HG03175 (cell line): ENCODE results near the gene SLC12A3.
"Not testable (repeated sequence)": the region's sequence is repeated elsewhere in the genome, so short reads cannot be mapped to it uniquely, and the experiment has no call there.

Experiments
- ATAC-seq: cut with Tn5 transposase; IDR thresholded peaks from one replicate; pipeline ENCODE4 v1.9.1; 2021; ENCODE audit warnings: mild to moderate bottlenecking, moderate library complexity; ENCODE audit not compliant: unreplicated experiment

SLC12A3 gene

DNA sequence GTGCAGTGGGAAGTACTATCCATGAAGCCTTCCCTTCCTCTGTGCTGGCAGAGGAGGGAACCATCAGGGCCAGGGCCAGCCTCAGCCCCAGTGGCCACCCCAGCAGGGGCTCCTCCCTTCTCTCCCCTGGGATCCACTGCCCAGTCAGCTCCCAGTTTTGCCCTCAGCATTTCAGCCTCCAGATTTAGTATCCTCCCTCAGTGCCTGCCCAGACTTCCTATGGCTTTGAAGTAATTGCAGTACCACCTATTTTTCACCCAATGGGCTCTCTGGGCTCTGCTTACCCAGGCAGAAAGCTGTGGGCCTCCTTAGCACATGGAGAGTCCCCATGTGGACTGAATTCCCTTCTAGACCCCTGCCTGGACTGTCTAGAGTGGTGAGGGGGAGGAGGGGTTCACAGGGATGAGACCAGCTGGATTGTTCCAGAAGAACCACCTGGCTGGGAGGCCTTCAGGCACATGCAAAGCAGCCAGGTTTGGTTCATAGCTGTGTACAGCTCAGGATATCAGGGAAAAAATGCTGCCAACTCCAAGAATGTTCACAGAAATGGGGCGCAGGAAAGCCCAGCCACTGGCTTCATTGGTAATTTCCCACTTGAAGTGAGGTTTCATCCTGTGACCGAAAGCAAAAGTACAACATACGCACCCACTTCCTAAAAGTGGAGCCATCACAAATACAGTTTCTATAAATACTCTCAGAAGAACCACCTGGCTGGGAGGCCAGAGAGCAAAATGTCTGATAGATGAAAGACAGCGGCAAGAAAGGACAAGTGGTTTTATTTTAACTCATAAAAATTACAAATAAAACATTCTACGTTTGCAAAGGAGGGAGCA lies 51.8 kb downstream of the SLC12A3 start:
- peak; percentile 79 for ATAC-seq

DNA sequence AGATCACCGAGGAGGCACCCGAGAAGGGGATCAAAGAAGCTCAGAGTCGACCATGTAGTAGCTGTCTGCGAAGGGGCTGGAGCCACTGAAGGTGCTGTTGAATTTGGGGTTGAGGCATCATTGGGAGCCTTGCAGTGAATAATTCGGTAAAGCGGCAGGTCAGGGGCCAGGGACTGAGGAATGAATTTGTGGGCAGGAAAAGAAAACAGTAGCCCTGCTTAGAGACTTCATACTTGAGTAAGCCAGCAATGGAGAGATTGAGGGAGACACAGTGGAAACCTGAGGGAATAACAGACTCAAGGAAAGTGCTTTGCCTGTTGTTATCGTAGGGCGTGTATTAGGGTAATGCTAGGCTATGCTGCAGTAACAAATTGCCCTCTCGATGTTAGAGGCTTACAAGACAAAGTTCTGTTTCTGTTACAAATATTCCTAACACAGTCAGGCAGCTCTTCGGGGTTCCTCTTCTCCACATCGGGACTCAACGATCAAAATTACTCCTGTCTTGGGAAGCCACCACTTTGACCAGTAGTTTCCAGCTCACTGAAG lies 53.5 kb downstream of the SLC12A3 start:
- no peak for ATAC-seq

DNA sequence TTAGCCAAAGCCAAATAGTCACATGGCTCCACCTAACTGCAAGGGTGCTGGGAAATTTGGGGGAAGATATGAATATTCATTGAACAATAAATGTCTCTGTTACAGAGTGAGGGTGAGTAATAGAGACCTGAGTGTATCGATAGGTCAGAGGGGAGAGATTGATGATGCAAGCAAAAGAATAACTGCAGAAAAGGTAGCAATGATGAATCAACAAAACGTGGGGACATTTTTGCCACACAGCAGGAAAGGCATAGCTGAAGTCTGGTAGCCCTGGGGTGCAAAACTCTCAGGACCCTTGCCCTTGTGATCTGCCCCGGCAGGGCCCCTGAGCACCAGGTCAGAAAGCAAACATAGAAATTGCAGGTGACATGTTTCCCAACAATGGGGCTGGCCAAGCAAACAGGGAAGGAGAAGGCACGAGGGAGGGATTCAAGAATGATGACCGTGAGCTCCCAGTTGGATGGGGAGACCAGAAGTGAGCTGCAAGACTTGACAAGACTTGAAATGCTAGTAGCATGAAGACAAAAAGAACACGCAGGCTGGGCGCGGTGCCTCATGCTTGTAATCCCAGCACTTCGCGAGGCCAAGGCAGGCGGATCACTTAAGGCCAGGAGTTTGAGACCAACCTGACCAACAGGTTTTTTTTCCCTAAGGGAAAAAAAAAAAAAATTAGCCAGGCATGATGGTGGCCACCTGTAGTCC lies 54.2 kb downstream of the SLC12A3 start:
- no peak for ATAC-seq

DNA sequence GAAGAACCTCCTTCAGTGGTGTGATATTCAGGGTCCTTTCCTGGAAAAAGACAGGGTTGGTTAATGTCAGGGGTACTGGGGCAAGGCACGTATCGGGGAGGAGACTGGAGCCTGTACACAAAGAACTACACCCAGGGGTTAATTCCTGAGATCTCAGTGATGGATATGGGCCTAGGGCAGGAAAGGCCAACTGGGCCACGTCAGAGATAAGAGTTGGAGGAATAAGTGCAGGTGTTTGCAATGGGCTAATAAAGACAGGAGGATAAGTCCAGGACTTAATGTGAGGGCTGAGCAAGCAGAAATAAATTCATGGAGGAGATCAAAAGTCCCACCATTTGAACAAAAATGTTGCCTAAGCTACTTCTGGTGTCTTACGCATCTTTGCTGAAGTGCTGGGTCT lies 56.6 kb downstream of the SLC12A3 start:
- no peak for ATAC-seq

DNA sequence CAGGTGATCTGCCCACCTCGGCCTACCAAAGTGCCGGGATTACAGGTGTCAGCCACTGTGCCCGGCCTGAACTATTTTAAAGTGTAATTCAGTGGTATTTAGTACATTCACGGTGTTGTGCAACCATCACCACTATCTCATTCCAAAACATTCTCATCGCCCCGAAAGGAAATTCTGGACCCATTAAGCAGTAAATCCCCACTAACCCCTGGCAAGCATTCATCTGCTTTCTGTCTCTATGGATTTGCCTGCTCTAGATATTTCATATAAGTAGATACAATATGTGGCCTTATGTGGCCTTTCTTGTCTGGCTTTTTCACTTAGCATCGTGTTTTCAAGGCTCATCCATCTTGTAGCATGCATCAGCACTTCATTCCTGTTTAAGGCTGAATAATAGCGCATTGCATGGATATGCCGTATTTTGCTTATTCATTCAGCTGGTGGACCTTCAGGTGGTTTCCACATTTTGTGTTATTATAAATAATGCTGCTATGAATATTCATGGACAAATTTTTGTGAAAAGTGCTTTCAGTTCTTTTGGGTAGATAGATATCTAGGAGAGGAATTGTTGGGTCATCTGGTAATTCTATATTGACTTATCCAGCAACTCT lies 58.6 kb downstream of the SLC12A3 start:
- no peak for ATAC-seq

DNA sequence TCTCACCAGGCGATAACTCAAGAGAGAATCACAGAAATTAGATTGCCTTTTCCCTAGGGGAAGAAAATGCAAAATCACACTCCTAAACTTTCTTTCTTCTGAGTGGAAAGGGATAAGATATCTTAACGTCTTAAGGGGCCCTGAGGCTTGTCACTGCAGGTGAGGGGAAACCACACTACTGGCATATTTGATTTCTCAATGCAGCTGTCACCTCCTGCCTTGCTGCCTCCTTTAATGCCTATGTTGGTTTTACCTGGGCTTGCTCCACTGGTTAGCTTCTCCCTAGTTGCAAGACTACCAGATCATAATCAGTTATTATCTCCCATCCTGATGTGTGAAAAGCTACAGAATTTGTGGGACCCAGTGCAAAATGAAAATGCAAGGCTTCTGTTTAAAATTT lies 62.5 kb downstream of the SLC12A3 start:
- ATAC-seq, result no peak

DNA sequence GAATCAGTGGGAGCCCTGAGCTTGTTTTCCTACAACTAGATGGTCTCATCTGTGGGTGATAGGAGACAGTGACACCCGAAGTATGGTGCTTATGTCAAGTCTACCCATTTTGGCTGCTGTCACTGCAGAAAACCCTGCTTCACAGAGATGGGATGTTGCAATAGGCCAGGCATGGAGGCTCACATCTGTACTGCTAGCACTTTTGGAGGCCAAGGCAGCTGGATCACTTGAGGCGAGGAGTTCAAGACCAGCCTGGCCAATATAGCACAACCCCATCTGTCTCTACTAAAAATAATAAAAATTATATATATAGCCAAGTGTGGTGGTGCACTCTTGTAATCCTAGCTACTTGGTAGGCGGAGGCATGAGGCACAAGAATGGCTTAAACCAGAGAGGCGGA lies 64.6 kb downstream of the SLC12A3 start:
- no peak for ATAC-seq

DNA sequence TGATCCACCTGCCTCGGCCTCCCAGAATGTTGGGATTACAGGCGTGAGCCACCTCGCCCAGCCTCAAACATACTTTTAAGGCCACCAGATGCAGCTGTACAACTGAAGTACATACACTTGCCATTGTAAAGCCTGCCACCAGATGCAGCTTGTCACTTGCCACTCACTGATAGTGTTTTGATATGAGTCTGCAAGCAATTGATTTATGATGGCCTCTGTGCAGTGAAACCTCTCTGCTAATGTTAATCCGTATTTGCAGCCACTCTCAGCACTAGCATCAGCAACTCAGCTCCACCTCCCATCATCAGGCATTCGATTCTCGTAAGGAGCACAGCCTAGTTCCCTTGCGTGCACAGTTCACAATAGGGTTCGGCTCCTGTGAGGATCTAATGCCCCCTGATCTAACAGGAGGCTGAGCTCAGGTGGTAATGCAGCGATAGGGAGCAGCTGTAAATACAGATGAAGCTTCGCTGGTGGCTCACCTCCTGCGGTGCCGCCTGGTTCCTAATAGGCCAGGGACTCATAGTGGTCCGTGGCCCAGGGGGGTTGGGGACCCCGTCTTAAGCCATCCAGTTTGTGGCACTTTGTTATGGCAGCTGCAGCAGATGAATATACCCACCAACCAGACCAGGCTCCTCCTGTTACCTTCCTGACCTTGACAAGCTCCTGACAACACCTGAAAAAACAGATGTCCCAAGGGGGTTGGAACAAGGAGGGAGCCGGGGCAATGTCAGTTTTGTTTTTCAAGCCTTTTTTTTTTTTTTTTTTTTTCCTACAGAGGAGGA lies 65.7 kb downstream of the SLC12A3 start:
- no peak for ATAC-seq

DNA sequence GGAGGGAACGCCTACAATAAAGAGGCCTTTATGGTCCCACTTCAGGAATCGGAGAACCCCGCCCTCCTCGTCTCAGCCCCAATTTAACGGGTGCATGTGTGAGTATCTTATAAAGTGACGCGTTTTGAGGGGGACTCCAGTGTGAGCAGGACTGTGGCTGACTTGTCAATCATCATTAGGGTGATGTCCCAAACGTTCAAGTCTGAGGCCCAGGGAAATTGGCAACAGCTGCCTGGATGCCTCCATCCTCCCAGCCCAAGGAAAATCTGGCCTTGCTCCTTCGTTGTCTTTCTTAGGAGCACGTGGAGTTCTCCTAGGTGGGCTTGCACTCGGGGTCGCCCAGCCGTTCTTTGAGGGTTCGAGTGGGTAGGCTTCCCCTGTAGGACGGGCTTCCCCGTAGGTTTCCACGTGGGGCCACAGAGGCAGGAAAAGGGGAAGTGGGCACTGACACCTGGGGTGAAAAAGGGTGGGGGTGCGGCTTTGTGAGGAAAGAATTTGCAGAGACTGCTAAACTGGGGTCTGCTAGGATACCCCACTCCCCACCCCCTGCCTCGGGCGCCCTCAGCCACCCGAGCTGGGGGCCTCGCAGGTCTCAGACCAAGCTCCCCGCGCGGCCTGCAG lies 66.4 kb downstream of the SLC12A3 start:
- peak; percentile 38 for ATAC-seq

DNA sequence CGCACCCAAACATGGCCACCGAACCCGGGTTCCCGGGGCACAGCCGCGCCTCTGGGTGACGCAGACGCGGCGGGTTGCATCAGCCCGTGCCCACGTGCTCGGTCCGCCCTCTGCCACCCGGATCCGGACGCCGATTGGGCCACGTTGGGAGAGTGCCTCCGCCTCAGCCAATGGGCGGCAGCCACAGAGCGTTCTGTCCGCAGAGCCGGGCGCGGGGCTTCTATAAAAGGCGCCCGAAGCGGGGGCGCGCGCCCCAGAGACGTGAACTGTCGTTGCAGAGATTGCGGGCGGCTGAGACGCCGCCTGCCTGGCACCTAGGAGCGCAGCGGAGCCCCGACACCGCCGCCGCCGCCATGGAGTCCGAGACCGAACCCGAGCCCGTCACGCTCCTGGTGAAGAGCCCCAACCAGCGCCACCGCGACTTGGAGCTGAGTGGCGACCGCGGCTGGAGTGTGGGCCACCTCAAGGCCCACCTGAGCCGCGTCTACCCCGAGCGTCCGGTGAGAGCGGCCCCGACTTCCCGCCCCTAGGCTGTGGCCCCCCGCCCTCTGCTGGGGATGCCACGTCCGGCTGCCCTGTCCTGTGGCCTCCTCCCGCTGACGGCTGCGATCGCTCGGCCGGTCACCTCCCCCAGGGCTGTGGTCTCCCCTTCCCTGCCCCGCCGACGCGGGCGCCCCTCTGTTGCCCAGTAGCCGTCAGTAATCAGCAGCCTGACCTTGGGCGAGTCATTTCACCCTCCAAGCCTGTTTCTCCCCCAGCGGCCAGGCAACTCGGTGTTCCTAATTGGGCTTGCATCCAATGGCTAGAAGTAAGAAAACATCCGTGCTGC lies 67.1 kb downstream of the SLC12A3 start, which contains the start of gene HERPUD1:
TSS of gene HERPUD1 (plus strand) at position 251 of the 829 bp plus-strand sequence. CDS start at position 354, 103 bp downstream.
- peak; percentile 88 for ATAC-seq

DNA sequence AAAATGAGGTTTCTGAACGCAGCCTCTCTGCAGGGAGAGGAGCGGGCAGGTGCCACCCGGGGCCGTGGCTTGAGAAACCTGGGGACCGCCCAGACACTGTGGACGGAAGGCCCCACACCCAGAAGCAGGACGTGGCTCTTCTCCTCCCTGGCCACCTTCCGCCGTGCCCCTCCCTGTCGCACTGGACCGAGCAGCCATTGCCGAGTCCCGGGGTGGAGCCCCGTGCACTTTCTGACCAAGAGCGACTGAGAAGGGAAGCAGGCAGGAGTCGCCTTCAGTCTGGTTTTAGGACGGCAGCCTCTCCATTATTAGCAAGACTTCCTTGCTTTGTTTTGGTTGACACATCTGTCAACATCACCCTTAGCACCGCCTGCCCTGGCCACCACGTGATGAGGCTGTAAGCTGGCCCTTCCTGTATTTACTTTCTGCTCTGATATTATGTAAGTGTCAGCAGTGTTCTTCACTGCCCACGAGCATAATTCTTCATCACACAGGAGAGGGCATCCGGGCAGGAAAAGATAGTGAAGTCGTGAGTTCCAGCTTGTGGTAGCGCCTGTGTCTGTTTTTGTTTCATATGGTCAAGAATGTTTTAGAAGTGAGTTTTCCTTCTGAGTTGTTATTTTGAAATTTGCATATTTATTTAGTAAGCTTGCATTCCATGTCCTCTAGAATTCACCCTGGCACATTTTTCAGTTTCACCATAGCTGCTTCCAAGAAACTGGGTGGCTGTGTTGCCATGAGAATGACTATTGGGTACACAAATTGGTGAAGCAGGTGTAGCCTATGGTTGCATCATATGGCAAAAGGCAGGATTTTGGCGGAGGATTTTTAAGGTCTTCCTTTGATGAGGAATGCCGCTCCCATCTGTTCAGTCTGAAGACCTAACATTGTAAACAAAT lies 68.0 kb downstream of the SLC12A3 start:
- ATAC-seq, result peak; percentile 12

DNA sequence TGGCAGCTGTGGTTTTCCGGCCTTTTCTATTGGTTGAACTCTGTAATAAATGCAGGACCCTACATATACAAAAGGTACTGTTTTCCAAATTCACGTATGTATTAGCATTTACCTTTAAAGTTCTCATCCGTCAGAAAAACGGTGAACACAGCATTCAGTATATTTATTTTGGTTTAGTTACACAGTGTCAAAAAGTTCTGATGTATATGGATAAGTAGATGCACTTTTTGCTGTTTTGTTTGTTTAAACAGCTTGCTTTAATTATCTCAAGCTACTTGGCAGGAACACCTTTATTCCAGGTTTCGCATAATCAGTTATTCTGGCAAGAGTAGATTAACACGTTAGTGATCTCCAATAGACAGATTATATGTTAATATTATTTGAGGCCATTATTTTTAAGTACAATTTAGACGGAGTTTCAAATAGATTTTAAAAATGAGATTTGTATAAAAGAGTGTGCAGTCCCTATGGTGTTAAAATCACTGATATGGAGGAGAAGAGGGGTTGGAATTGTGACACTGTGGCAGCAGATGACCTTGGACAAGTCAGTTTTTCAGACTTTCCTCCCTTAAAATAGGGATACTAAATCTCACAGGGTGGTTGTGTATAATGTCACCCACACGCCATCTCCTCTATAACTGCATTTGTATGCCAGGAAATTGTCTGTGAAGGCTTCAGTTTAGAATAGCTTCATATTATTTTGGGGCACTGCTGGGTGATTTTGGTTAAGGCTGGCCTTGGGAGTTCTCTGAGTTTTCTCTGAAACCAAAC lies 69.0 kb downstream of the SLC12A3 start:
- no peak for ATAC-seq

DNA sequence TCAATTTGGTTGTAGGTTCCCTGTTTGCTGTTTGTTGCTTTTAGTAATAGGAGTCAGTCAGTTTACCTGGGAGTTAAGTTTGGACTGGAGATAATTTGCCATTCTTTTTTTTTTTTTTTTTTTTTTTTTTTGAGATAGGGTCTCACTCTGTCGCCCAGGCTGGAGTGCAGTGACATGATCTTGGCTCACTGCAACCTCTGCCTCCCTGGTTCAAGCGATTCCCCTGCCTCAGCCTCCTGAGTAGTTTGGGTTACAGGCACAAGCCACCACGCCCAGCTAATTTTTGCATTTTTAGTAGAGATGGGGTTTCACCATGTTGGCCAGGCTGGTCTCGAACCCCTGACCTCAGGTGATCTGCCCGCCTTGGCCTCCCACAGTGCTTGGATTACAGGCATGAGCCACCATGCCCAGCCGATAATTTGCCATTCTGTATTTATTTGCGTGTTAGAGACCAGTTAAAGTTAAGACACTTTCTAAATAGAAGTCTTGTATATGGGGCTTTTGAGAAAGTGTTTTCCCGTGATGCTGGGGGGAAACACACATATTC lies 69.7 kb downstream of the SLC12A3 start:
- not testable (repeated sequence) for ATAC-seq

DNA sequence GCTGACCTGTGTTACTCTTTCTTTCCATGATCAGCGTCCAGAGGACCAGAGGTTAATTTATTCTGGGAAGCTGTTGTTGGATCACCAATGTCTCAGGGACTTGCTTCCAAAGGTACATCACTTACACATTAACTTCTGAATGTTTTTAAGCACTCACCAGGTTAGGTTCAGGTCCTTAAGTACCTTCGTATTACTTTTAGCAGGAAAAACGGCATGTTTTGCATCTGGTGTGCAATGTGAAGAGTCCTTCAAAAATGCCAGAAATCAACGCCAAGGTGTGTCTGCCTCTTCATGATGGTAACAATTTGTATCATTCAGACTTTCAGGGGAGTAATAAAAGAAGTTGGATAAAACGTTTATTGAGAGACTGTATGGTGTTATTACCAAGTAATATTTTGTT lies 70.2 kb downstream of the SLC12A3 start:
- ATAC-seq, result no peak

DNA sequence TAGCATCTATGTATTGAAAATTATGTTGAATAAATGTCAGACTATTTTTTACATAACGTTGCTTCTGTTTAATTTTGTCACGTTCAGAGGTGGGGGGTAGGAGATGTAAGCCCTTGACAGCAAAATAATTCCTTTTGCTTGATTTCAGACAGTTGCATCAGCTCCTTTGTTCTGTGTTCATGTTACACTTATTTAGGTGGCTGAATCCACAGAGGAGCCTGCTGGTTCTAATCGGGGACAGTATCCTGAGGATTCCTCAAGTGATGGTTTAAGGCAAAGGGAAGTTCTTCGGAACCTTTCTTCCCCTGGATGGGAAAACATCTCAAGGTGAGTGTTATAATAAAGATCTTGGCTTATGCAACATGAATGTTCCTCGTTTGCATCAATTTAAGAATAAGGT lies 71.5 kb downstream of the SLC12A3 start:
- ATAC-seq, result no peak

DNA sequence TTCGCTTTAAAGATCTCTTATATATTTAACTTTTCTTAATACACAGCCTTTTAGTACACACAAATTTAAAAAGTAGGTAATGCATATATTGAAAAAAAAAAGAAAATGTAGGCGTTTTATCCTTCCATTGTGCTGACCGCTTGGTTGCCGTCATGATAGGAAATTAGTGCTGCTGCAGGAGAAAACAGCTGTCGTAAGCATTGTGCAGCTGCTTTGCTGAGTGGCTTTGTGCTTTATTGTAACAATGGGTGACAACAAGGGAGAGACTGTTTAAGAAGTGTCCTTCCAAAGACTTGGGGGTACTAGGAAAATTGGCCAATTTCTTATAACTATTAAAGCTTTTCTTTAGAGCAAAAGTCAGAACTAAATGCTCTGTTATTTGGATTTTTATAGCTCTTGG lies 71.9 kb downstream of the SLC12A3 start:
- no peak for ATAC-seq
